Sigmoid colon (tissue), 4 donors: Measurements from ENCODE around the gene MAN2B1.

ENCODE experiments used
- CTCF ChIP-seq, 4 experiments: fragments of 450-650 bp in 3 of 4; fragments of 200-600 bp in 1 of 4; IDR thresholded peaks; one replicate each; pipeline ENCODE4 v1.5.1; 2016 to 2019; ENCODE audit warnings: antibody characterized with exemption in 4 of 4, mild to moderate bottlenecking in 3 of 4, moderate library complexity in 2 of 4
- EP300 ChIP-seq, 4 donors: sonication (generic); formaldehyde crosslinking; IDR thresholded peaks; one replicate each; pipeline ENCODE4 v1.6.1; 2017; ENCODE audit warnings: antibody characterized with exemption in 4 of 4
- POLR2A ChIP-seq, 2 donors: fragments of 450-650 bp; IDR thresholded peaks; one replicate each; pipeline ENCODE4 v1.6.1; 2016; ENCODE audit warnings: antibody characterized with exemption in 2 of 2, mild to moderate bottlenecking in 2 of 2, moderate library complexity in 2 of 2
- POLR2AphosphoS5 ChIP-seq, 4 donors: sonication (generic); formaldehyde crosslinking; IDR thresholded peaks; one replicate each; pipeline ENCODE4 v1.6.1; 2017; ENCODE audit warnings: antibody characterized with exemption in 4 of 4

- no peak for TF ChIP-seq CTCF (IDR thresholded peaks at IDR 0.05)
- no peak for TF ChIP-seq EP300 (IDR thresholded peaks at IDR 0.05)
- TF ChIP-seq POLR2AphosphoS5 (IDR thresholded peaks at IDR 0.05), result no peak
- no peak for TF ChIP-seq POLR2A (IDR thresholded peaks at IDR 0.05)
Measured at GRCh38 chr19:12597594-12597993, 68.9 kb downstream of the MAN2B1 start.
